K562 (cell line): ENCODE results near the gene FYB1. TPM values are rescaled to one million over a fixed set of nuclear protein-coding genes. Genes with fewer than 3 reads are reported as not detected.

Experiments used
- ASH1L ChIP-seq: fragments of 450-650 bp; IDR thresholded peaks from 2 replicates; pipeline ENCODE4 v1.6.1; 2018; ENCODE audit warnings: borderline replicate concordance, mild to moderate bottlenecking, low read depth; ENCODE audit not compliant: partially characterized antibody
- CBFA2T3 ChIP-seq: fragments of 450-650 bp; IDR thresholded peaks from 2 replicates; pipeline ENCODE4 v1.6.1; 2017
- CLOCK ChIP-seq: fragments of 250-450 bp; sonication (Bioruptor Pico); IDR thresholded peaks from 2 replicates; pipeline ENCODE4 v1.4.0; 2020; ENCODE audit warnings: mild to moderate bottlenecking, moderate library complexity, borderline replicate concordance
- CSDE1 ChIP-seq, 2 experiments: fragments of 450-650 bp; IDR thresholded peaks; 2 replicates each; pipeline ENCODE4 v1.6.1; 2016; ENCODE audit warnings: mild to moderate bottlenecking in 1 of 2
- GTF2E2 ChIP-seq: fragments of 200-800 bp; sonication (Bioruptor generic); IDR thresholded peaks from 2 replicates; pipeline ENCODE4 v1.6.1; 2016; ENCODE audit warnings: missing genetic modification characterization, missing compliant biosample characterization
- KLF6 ChIP-seq: fragments of 250-450 bp; sonication (Bioruptor Pico); IDR thresholded peaks from 2 replicates; pipeline ENCODE4 v1.4.0; 2020; ENCODE audit warnings: mild to moderate bottlenecking, moderate library complexity, borderline replicate concordance
- MEF2A ChIP-seq: IDR thresholded peaks from 2 replicates; pipeline ENCODE4 v1.6.1; 2011; ENCODE audit warnings: low read depth, mild to moderate bottlenecking, low read length, moderate library complexity; ENCODE audit not compliant: control insufficient read depth
- MEIS2 ChIP-seq: fragments of 450-650 bp; IDR thresholded peaks from 2 replicates; pipeline ENCODE4 v1.6.1; 2014; ENCODE audit warnings: mild to moderate bottlenecking; ENCODE audit not compliant: partially characterized antibody
- NR2C1 ChIP-seq, 2 experiments: fragments of 450-650 bp; IDR thresholded peaks; 2 replicates each; pipeline ENCODE4 v1.6.1; 2017; ENCODE audit warnings: mild to moderate bottlenecking in 2 of 2, antibody characterized with exemption in 1 of 2, inconsistent platforms in 1 of 2, missing compliant biosample characterization in 1 of 2, missing genetic modification characterization in 1 of 2
- PKNOX1 ChIP-seq: fragments of 450-650 bp; IDR thresholded peaks from 2 replicates; pipeline ENCODE4 v1.6.1; 2016
- SFPQ ChIP-seq: fragments of 200-400 bp; formaldehyde crosslinking; IDR thresholded peaks from 2 replicates; pipeline ENCODE4 v1.6.1; 2017; ENCODE audit warnings: mild to moderate bottlenecking, low read depth, low read length, moderate library complexity
- TCF3 ChIP-seq: sonication (generic); formaldehyde crosslinking; IDR thresholded peaks from 2 replicates; pipeline ENCODE4 v1.4.0; 2020; ENCODE audit warnings: mild to moderate bottlenecking, missing genetic modification reagents
- ZNF232 ChIP-seq: sonication (generic); formaldehyde crosslinking; IDR thresholded peaks from 2 replicates; pipeline ENCODE4 v1.8.0; 2022; ENCODE audit warnings: mild to moderate bottlenecking, missing genetic modification reagents
- ZNF253 ChIP-seq: fragments of 250-450 bp; sonication (Bioruptor Pico); conservative IDR thresholded peaks from 2 replicates; pipeline ENCODE4 v1.6.1; 2021; ENCODE audit warnings: mild to moderate bottlenecking
- ZNF395 ChIP-seq: fragments of 200-800 bp; sonication (Bioruptor generic); IDR thresholded peaks from 2 replicates; pipeline ENCODE4 v1.6.1; 2017; ENCODE audit warnings: missing genetic modification characterization, missing compliant biosample characterization
- ZNF512 ChIP-seq: IDR thresholded peaks from 2 replicates; pipeline ENCODE4 v1.6.1; 2016; ENCODE audit warnings: missing genetic modification characterization, missing compliant biosample characterization
- polyA plus RNA-seq, 8 experiments: library from polyadenylated mRNA; depleted of rRNA in 4 of 8; stranded (reverse) in 5 of 8; unstranded in 3 of 8; fragments of >200 nt; fragmentation: Nextera tagmentation in 2 of 8; fragmentation: Illumina TruSeq in 1 of 8; extraction: Ambion mirVana in 2 of 8; extraction: Trizol in 1 of 8; gene quantifications; 2 replicates each; pipeline versions ENCODE4 v1.2.1 to v1.2.3, GENCODE V29; 2011 to 2014; ENCODE audit warnings: inconsistent platforms in 1 of 8, missing spikeins in 1 of 8
- total RNA-seq, 7 experiments: library from RNA; depleted of rRNA in 6 of 7; stranded (reverse); fragments of >200 nt in 6 of 7; fragmentation: Illumina TruSeq in 2 of 7; extraction: Trizol in 2 of 7; gene quantifications; 2 replicates each; pipeline versions ENCODE4 v1.2.1 to v1.2.3, GENCODE V29; 2011 to 2021; ENCODE audit warnings: low replicate concordance in 1 of 7

Gene FYB1
- total and polyA plus RNA-seq, 9 of the 15 experiments (the other 6 are each of a cell fraction or from before 2014, with no cell fraction given) = 4.7 to 31.5 (median 9.7) TPM

GRCh38 chr5:39193553-39194465, 25.6 kb downstream of the FYB1 start (continued):
- TF ChIP-seq ZNF395 (CRISPR knock-in tag) (0 out of 2 replicates have a peak, but pooled peaks have one; percentile 23), KLF6 (CRISPR knock-in tag) (no peak), MEF2A (no peak), ZNF512 (tag) (no peak), PKNOX1 (peak; percentile 91), ZNF232 (CRISPR knock-in tag) (no peak), GTF2E2 (tag) (peak; percentile 90), NR2C1 (IDR thresholded peaks at IDR 0.05) (no peak), NR2C1 (tag; IDR thresholded peaks at IDR 0.05) (no peak), ASH1L (no peak), MEIS2 (peak; percentile 67), CSDE1 (IDR thresholded peaks at IDR 0.05) (no peak), TCF3 (CRISPR knock-in tag) (peak; percentile 35; the same call in 1 of the 2 replicates), CBFA2T3 (peak; percentile 62), SFPQ (no peak), CLOCK (CRISPR knock-in tag) (no peak), ZNF253 (CRISPR knock-in tag) (no peak)
